ENCODE results near the gene MIPOL1. TPM values are rescaled to one million over a fixed set of nuclear protein-coding genes. Genes with fewer than 3 reads are reported as not detected.

The MIPOL1 gene
- total and polyA plus RNA-seq, 2 of the 13 experiments (the other 11 are each of a cell fraction or from before 2014, with no cell fraction given), result 8.6 to 34.2 TPM

DNA sequence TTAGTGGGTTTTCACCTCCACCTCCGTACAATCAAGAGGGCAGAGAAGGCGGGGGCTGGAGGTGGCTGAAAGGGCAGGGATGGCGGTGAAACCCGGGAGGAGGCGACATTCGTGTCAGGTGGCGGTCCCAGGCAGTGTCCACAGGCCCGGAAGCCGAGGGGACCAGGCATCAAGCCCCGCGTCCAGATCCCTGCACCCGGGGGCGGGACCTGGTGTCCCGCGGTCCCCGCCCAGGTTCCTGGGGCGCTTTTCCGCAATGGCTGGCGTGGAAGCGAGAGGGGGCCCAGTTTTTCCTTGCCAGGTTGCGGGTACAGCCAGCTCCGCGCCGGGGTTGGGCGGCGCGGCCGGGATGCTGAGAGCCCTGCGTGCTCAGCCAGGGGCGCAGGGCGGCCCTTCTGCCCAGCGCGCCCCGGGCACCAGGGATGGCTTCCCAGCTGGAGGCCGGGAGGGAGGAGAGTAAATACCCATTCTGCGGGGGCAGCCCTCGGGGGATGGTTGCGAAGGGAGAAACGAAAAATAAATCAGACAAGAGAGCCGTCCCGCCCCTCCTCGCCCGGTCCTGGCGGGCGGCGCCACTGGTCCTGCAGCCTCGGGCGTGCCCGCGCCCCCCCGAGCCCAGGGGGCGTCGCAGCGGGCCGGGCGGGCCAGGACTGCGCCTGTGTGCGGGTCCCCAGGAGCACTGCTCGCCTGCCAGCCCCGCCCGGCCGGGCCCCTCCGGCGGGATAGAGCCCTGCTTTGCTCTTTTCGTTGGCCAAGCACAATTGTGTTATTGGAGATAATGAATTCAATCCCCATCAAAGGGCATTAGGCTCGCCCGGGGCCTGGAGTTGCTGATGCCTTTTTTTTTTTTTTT, 385.8 kb downstream of the MIPOL1 start (continued):
- TF ChIP-seq KDM3A (CRISPR knock-in tag; IDR thresholded peaks at IDR 0.05; ENCODE audit: low read depth) (peak; percentile 85; the same call in 1 of the 2 replicates), UBTF (CRISPR knock-in tag; IDR thresholded peaks at IDR 0.05) (peak; percentile 81), FOXK1 (CRISPR knock-in tag; IDR thresholded peaks at IDR 0.05; ENCODE audit: borderline replicate concordance, low read depth) (no peak), PHF21A (CRISPR knock-in tag; IDR thresholded peaks at IDR 0.05) (peak; percentile 49), ZNF282 (IDR thresholded peaks at IDR 0.05; ENCODE audit: partially characterized antibody) (no peak), GABPB1 (CRISPR knock-in tag; IDR thresholded peaks at IDR 0.05) (peak; percentile 75), CENPT (CRISPR knock-in tag; IDR thresholded peaks at IDR 0.05; ENCODE audit: low read depth) (no peak), TFE3 (CRISPR knock-in tag; IDR thresholded peaks at IDR 0.05) (peak; percentile 44; the same call in 1 of the 2 replicates), TARDBP (CRISPR knock-in tag; IDR thresholded peaks at IDR 0.05) (no peak), CEBPZ (IDR thresholded peaks at IDR 0.05; ENCODE audit: low read length) (no peak), KLF12 (CRISPR knock-in tag; IDR thresholded peaks at IDR 0.05; ENCODE audit: borderline replicate concordance) (peak; percentile 52; the same call in 1 of the 2 replicates), ZNF333 (CRISPR knock-in tag; IDR thresholded peaks at IDR 0.05; ENCODE audit: borderline replicate concordance) (peak; percentile 58; the same call in 1 of the 2 replicates), ZNF546 (CRISPR knock-in tag; conservative IDR thresholded peaks at IDR 0.05) (0 out of 2 replicates have a peak, but pooled peaks have one; percentile 40), HMG20B (CRISPR knock-in tag; conservative IDR thresholded peaks at IDR 0.05) (peak; percentile 74), ZIK1 (CRISPR knock-in tag; IDR thresholded peaks at IDR 0.05; ENCODE audit: borderline replicate concordance, low read depth) (peak; percentile 81; the same call in 1 of the 2 replicates)
- TF ChIP-seq, protein P1, sequence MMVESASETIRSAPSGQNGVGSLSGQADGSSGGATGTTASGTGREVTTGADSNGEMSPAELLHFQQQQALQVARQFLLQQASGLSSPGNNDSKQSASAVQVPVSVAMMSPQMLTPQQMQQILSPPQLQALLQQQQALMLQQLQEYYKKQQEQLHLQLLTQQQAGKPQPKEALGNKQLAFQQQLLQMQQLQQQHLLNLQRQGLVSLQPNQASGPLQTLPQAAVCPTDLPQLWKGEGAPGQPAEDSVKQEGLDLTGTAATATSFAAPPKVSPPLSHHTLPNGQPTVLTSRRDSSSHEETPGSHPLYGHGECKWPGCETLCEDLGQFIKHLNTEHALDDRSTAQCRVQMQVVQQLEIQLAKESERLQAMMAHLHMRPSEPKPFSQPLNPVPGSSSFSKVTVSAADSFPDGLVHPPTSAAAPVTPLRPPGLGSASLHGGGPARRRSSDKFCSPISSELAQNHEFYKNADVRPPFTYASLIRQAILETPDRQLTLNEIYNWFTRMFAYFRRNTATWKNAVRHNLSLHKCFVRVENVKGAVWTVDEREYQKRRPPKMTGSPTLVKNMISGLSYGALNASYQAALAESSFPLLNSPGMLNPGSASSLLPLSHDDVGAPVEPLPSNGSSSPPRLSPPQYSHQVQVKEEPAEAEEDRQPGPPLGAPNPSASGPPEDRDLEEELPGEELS (CRISPR knock-in tag; IDR thresholded peaks at IDR 0.05), result no peak; the same call in 1 of the 2 replicates
- TF ChIP-seq, protein P2, sequence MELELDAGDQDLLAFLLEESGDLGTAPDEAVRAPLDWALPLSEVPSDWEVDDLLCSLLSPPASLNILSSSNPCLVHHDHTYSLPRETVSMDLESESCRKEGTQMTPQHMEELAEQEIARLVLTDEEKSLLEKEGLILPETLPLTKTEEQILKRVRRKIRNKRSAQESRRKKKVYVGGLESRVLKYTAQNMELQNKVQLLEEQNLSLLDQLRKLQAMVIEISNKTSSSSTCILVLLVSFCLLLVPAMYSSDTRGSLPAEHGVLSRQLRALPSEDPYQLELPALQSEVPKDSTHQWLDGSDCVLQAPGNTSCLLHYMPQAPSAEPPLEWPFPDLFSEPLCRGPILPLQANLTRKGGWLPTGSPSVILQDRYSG (CRISPR knock-in tag; IDR thresholded peaks at IDR 0.05), result 0 out of 2 replicates have a peak, but pooled peaks have one; percentile 43
